Stimulated activated CD8-positive, alpha-beta memory T cell treated with anti-CD3 and anti-CD28 coated beads, Interleukin-7, amount 100 ng/mL, for 48 hours (primary cell): ENCODE measurements around the gene KLHL41.
A peak's percentile ranks its signal among the peaks of the same experiment; 100 is the strongest.
"Not testable (repeated sequence)": the region's sequence is repeated elsewhere in the genome, so short reads cannot be mapped to it uniquely, and the experiment has no call there.

ENCODE experiments used
- DNase-seq, 2 donors: peaks; one replicate each; pipeline ENCODE4 v3.0.0-alpha.2; 2020; ENCODE audit warnings: low read depth in 1 of 2; ENCODE audit errors: extremely low read depth in 1 of 2

KLHL41 gene

DNA sequence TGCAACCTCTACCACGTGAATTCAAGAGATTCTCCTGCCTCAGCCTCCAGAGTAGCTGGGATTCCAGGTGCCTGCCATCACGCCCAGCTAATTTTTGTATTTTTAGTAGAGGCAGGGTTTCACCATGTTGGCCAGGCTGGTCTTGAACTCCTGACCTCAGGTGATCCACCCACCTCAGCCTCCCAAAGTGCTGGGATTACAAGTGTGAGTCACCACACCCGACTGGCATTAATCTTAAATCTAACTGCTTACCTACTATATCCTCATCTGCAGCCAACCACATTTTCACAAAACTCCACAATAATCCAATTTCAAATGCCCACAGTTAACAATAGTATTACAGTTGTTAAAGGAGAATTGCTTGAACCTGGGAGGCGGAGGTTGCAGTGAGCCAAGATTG lies 61.2 kb downstream of the KLHL41 start:
- DNase-seq, result not testable (repeated sequence)

DNA sequence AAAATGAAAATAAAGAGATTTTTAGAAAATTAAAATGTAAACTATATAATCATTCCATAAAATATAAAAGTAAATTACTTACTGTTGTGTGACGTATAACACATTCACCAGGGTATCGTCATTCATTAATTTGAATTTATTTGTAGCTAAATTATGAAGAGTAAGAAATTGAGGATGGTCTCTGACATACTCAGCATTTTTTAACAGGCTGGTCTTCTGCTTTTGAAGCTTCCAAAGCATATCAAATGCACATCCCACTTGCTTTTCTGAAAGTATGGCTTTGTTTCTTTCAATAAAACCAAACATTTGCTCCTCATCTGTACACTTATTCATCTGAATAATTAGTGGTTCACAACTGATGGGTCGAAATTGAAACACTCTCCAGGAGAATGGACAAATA lies 62.1 kb downstream of the KLHL41 start:
- DNase-seq, result no peak

DNA sequence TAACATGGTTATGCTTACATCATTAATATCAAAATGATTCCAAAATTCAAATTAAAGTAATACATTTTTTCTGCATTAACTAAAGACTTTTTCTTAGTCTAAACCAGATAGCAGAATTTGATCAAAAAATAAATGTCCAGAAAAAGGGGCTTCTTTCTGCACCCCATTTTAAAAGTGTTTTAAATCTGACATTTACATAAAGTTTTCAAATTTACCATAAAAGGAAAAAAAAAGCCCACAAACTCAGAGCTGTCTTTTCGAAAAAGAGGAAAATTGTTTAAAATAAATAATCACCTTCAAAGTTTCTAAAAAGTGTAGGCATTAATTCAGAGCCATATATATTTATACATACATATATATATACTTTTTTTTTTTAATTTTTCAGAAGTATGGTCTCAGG lies 62.7 kb downstream of the KLHL41 start:
- DNase-seq, result no peak

DNA sequence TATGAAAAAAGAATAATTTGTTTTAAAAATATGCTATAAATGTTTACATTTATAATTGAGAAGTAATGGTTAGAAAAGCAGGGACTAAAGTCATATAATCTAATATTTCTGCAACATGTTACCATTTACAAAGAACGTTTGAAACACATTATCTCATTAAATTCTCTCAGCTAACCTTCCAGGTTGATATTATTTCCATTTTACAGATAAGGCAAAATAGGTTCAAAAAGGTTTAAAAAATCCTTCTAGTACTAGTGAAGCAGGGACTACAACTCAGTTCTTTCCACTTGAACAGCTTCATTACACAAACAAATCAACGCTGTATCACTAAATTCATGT lies 63.3 kb downstream of the KLHL41 start:
- no peak for DNase-seq

DNA sequence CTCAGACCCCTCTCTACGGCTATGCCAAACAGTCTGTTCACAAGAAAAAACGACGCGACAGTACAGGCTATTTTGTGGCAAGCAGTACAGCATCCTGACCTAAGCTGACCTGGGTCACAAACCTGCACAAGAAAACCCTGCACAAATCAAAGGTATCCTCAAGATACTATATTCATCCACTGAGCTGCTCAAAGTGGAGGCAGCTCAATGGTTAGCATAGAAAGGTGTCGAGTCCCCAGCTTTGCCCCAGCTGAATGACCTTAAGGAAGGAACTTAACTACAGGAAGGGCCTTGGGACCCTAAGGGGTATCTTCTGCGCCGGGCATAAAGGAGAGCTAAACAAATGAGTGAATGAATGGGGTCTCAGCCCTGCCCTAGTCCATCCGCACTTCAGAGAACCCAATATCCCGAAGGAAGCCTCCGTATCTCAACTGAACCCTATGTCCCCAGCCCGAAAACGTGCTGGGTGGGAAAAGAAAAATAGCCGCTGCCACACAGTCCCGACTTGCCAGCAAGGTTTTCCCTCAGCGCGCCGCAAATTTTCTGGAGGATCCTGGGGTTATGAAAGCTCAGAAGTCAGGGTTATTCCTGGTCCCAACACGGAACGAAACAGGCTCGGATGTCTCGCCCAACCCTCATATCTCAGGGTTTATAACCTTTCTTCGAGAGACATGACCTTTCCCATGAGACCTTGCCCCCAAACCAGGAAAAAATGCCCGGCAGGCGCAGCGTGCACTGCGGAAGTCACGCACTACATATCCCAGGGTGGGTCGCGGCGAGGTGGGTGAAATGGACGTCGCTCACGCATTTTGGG lies 63.9 kb downstream of the KLHL41 start, which contains the start of gene FASTKD1:
FASTKD1 (minus strand) TSS at position 706 of the 814 bp plus-strand sequence. CDS start 1,836 bp downstream, outside the sequence.
- peak; percentile 74 to 84 for DNase-seq

DNA sequence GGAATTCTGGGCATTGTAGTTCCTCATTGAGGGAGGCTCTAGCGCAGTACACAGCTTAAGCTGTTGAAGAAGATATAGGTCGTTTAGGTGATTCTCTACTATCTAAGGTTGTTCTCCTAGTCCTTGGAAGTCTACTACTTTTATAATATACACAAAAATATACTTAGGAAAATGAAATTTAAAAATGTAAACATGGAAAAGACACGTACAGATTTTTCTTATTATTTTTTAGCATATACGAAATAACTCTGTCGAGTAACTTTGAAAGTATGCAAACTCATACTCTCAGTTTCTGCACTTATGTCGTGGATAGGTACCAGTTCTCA lies 64.4 kb downstream of the KLHL41 start:
- no peak for DNase-seq

DNA sequence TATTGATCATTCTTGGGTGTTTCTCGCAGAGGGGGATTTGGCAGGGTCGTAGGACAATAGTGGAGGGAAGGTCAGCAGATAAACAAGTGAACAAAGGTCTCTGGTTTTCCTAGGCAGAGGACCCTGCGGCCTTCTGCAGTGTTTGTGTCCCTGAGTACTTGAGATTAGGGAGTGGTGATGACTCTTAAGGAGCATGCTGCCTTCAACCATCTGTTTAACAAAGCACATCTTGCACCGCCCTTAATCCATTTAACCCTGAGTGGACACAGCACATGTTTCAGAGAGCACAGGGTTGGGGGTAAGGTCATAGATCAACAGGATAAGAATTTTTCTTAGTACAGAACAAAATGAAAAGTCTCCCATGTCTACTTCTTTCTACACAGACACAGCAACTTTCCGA lies 65.0 kb downstream of the KLHL41 start:
- not testable (repeated sequence) for DNase-seq

DNA sequence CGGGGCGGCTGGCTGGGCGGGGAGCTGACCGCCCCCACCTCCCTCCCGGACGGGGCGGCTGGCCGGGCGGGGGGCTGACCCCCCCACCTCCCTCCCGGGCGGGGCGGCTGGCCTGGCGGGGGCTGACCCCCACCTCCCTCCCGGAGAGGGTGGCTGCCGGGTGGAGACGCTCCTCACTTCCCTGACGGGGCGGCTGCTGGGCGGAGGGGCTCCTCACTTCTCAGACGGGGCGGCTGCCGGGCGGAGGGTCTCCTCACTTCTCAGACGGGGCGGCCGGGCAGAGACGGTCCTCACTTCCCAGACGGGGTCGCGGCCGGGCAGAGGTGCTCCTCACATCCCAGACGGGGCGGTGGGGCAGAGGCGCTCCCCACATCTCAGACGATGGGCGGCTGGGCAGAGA lies 65.8 kb downstream of the KLHL41 start:
- not testable (repeated sequence) for DNase-seq
